SK-N-MC (cell line): ENCODE results near the gene CAPNS2.

ENCODE experiments used
- DNase-seq: peaks from one replicate; pipeline ENCODE4 v3.0.0-alpha.2; 2011; ENCODE audit warnings: low read depth, low spot score
- H3K27ac ChIP-seq: fragments of 200-600 bp; sonication (generic); 2 replicates; pipeline ENCODE4 v1.5.1; 2016; ENCODE audit warnings: mixed run types
- H3K36me3 ChIP-seq: fragments of 200-600 bp; sonication (generic); 2 replicates; pipeline ENCODE4 v1.6.1; 2017; ENCODE audit warnings: antibody characterized with exemption, low read length, mixed read lengths; ENCODE audit not compliant: insufficient read depth
- H3K4me3 ChIP-seq: fragments of 200-600 bp; sonication (generic); 2 replicates; pipeline ENCODE4 v1.5.1; 2016
- H3K9ac ChIP-seq: fragments of 200-600 bp; sonication (generic); 2 replicates; pipeline ENCODE4 v1.8.0; 2017; ENCODE audit warnings: mixed run types, mixed read lengths; ENCODE audit not compliant: insufficient read length
- H3K9me3 ChIP-seq: fragments of 200-600 bp; sonication (generic); 2 replicates; pipeline ENCODE4 v1.6.1; 2017; ENCODE audit warnings: low read depth, mild to moderate bottlenecking, antibody characterized with exemption, low read length, moderate library complexity, mixed read lengths
- EZH2 ChIP-seq: fragments of 200-600 bp; sonication (generic); IDR thresholded peaks from one replicate; pipeline ENCODE4 v1.6.1; 2017; ENCODE audit warnings: antibody characterized with exemption
- FOXP2 ChIP-seq: optimal IDR thresholded peaks from 2 replicates; pipeline ENCODE3; 2011; ENCODE audit warnings: mild to moderate bottlenecking, moderate library complexity; ENCODE audit not compliant: insufficient read depth; ENCODE audit errors: extremely low read length, control extremely low read depth
- POLR2AphosphoS5 ChIP-seq: IDR thresholded peaks from 2 replicates; pipeline ENCODE4 v1.6.1; 2012; ENCODE audit warnings: mild to moderate bottlenecking, low read depth, low read length, borderline replicate concordance

The CAPNS2 gene

DNA sequence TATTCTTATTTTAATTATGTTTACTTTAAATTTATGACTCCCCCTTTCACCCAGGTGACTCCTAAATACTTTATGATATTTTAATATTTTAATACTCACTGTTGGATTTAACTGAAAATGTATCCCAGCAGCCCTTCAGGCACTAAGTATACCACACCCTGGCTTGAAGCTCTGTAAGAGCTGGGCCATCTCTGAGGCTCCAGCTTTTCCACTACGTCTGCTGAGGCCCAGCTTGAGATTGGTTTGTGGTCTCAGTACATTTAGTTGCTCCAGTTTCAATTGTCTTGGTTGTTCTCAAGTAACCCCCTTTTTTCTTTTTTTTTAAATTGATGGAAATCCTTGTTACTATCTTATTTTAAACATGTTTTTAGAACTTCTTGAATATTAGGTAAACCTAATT is 27.0 kb upstream of the CAPNS2 start:
- DNase-seq: no peak
- TF ChIP-seq EZH2 (no peak), POLR2AphosphoS5 (no peak), FOXP2 (no peak)
- H3K27ac ChIP-seq: no peak overlapping the region

DNA sequence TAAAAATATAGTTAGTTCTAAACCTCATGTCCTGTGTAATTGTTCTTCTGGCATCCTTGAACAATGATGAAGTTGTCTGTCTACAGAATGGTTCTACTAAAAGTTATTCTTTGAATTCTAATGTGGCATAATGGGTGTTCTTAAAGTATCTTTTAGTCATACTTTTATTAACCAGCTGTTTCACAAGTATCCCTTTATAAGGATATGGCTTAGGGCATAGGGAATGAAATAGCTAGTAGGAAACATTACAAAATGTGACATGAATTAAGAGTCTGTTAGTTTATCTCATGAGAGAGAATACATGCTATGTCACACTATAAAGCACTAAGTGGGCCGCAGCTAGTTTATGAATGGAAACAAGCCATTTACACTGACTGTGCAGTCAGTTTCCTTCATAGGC is 26.3 kb upstream of the CAPNS2 start:
- DNase-seq: no peak
- Histone ChIP-seq H3K4me3 (no peak overlapping the region), H3K9ac (no peak overlapping the region), H3K36me3 (no peaks in the 10 kb centered on the region), H3K27ac (no peak overlapping the region), H3K9me3 (no peaks in the 10 kb centered on the region)
- TF ChIP-seq POLR2AphosphoS5: no peak
- TF ChIP-seq FOXP2: no peak
- no peak for TF ChIP-seq EZH2

More for the DNA sequence above, 27.0 kb upstream of the CAPNS2 start:
- H3K9ac ChIP-seq: no peak overlapping the region
- H3K4me3 ChIP-seq: no peak overlapping the region
- H3K9me3 ChIP-seq: no peaks in the 10 kb centered on the region
- H3K36me3 ChIP-seq: no peaks in the 10 kb centered on the region

DNA sequence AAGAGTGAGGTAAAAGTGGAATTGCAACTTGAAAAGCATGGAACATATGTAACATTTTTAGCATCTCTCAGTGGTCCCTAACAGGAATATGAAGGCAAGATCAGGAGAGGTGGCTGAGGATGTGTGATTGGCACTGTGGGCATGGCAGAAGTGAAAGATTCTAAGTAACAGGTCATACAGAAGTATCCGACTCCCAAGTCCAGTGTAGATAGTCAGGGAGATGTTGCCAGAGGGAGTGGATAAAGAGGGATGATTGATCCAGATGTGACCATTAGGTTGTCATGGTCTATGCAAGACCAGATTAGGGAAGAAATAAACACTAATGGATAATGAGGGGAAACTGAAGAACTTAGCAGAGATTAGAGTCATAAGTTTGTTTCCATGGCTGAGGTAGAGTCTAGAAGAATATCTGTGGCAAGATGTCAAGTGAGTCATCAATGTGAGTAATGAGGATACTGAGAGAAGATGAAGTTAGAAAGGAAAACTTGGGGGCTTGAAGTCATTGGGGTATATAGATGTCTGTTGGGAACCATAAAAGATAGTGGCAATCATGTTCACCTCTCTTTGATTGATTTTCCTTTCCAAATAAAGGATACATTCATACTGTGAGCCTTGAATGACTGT is 23.9 kb upstream of the CAPNS2 start:
- no peak overlapping the region for H3K27ac ChIP-seq
- no peak overlapping the region for H3K4me3 ChIP-seq
- H3K9me3 ChIP-seq: no peaks in the 10 kb centered on the region
- no peak overlapping the region for H3K9ac ChIP-seq
- no peaks in the 10 kb centered on the region for H3K36me3 ChIP-seq
- no peak for DNase-seq
- TF ChIP-seq POLR2AphosphoS5: no peak
- no peak for TF ChIP-seq FOXP2
- TF ChIP-seq EZH2: no peak

DNA sequence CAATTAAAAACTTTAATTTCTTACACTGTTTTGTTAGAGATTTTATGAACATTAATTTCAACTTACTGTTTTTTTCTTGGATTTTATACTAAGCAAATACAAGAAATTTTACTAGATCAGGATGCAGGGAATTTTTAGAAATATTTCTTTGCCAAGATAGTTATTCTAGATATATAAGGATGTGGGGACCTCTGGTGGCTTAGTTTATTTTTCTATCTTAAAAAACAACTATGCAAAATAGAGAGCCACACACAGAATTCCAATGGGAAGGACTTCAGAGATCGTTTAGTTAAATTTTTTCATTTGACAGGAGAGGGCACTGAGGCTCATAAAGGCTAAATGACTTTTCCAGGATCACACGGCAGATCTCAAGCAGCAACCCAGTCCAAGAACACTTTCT is 23.0 kb upstream of the CAPNS2 start:
- no peak for DNase-seq
- Histone ChIP-seq H3K4me3 (no peak overlapping the region), H3K36me3 (no peaks in the 10 kb centered on the region), H3K9ac (no peak overlapping the region), H3K27ac (no peak overlapping the region), H3K9me3 (no peaks in the 10 kb centered on the region)
- TF ChIP-seq POLR2AphosphoS5 (no peak), EZH2 (no peak)

DNA sequence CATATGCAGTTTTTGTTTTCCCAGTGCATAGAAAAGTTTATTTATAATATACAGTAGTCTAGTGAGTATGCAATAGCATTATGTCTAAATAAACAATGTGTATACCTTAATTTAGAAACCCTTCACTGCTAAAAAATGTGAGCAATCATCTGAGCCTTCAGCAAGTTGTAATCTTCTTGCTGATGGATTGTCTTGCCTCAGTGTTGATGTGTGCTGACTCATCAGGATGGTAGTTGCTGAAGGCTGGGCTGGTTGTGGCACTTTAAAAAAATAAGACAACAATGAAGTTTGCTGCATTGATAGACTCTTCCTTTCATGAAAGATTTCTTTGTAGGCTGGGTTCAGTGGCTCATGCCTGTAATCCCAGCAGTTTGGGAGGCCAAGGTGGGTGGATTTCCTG is 13.9 kb upstream of the CAPNS2 start:
- H3K27ac ChIP-seq: no peak overlapping the region
- no peak overlapping the region for H3K9ac ChIP-seq
- no peaks in the 10 kb centered on the region for H3K36me3 ChIP-seq
- DNase-seq: no peak
- TF ChIP-seq EZH2: no peak
- H3K4me3 ChIP-seq: no peak overlapping the region
- no peaks in the 10 kb centered on the region for H3K9me3 ChIP-seq

DNA sequence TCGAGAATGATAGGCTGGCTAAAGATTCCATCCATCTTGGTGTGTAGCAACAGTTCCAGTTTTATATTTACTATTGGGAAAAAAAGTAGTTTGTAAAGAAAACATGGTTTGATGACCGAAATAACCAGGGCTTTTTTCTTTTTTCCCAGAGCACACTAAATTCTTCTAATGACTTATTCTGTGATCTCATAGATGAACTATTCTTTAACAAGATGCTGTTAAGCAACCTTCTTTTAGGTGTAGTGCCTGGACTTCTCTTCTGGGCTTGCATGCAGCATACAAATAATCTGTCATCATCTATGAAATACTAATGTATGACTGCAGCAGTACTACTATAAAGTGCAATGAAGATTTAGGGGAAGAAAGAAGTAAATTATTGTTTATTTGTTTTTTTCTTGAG is 11.0 kb upstream of the CAPNS2 start:
- no peaks in the 10 kb centered on the region for H3K36me3 ChIP-seq
- H3K9ac ChIP-seq: no peak overlapping the region
- no peak for DNase-seq
- no peaks in the 10 kb centered on the region for H3K9me3 ChIP-seq
- TF ChIP-seq POLR2AphosphoS5 (no peak), FOXP2 (no peak), EZH2 (no peak)
- no peak overlapping the region for H3K27ac ChIP-seq
- no peak overlapping the region for H3K4me3 ChIP-seq

DNA sequence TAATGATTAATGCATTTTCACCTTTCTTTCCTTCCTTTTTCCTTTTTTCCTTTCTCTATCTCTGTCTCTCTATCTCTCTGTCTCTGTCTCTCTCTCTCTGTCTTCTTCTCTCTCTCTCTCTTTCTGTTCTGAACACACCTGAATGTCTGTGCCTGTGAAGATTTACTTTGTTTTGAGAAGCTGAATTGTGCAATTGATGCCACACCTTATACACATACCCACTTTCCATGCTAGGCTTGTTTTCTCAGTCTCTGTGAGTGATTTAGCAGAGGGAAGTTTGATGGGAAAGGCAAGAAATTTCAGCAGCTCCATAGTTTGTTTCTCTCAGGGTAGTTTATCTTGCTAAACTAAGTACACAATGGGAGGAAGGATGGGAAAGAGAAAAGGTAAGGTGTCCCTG is 9.3 kb upstream of the CAPNS2 start:
- Histone ChIP-seq H3K4me3 (no peak overlapping the region), H3K36me3 (no peaks in the 10 kb centered on the region), H3K27ac (no peak overlapping the region), H3K9ac (no peak overlapping the region), H3K9me3 (no peaks in the 10 kb centered on the region)
- no peak for TF ChIP-seq FOXP2
- TF ChIP-seq POLR2AphosphoS5: no peak
- TF ChIP-seq EZH2: no peak
- no peak for DNase-seq

DNA sequence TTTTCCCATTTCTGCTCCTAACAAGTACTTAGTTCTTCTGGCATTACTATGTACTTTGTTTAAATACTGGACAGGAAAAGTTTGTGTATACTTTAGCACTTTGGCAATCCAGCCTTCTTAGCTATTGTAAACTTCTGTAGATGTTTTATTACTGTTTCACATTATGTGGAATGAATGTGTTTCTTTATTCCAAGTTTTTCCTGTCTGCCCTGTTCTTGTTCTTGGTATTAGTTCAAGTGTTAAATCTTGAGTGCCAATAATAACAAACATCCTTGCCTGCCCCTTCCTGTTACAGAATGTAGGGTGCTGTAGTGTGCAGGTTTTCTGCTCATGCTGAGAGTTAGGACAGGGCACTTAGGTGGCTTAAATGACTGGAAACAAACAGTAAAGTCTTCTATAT is 7.3 kb upstream of the CAPNS2 start:
- H3K9me3 ChIP-seq: no peaks in the 10 kb centered on the region
- H3K36me3 ChIP-seq: no peaks in the 10 kb centered on the region
- H3K4me3 ChIP-seq: no peak overlapping the region
- H3K27ac ChIP-seq: no peak overlapping the region
- DNase-seq: no peak
- H3K9ac ChIP-seq: no peak overlapping the region
- no peak for TF ChIP-seq FOXP2
- TF ChIP-seq POLR2AphosphoS5: no peak
- TF ChIP-seq EZH2: no peak

DNA sequence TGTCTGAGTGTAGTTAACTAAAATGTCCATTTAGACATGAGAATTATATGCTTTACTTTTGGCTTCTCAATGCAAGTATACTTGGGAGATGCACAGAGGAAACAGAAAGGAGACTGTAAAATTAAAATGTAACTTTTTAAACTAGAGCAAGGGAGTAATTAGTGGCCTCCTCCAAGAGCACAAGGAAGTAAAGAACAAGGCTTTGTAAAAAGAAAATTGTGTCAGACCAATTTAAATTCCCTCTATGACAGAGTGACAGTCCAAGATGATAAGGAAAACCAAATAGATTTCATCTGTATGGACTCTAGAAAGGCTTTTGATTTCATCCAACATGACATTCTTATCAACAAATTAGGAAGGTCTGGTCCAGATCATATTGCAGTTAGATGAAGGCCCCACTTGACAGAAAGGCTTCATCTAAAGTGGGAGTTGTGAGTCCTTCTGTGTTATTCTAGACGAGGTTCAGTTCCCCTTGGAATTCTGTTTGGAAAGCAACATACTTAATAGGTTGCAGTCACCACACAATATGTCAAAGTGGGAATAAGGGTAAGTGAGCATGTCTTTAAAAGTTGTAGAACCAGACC is 6.5 kb upstream of the CAPNS2 start:
- DNase-seq: no peak
- Histone ChIP-seq H3K4me3 (no peak overlapping the region), H3K27ac (no peak overlapping the region), H3K9me3 (no peaks in the 10 kb centered on the region), H3K36me3 (no peaks in the 10 kb centered on the region), H3K9ac (no peak overlapping the region)
- TF ChIP-seq EZH2: no peak
- no peak for TF ChIP-seq FOXP2
- no peak for TF ChIP-seq POLR2AphosphoS5
